GM18520 (cell line): ENCODE results near the gene TRERF1.

Experiments used
- ATAC-seq: cut with Tn5 transposase; IDR thresholded peaks from one replicate; pipeline ENCODE4 v1.9.1; 2021; ENCODE audit not compliant: unreplicated experiment

TRERF1 gene

DNA sequence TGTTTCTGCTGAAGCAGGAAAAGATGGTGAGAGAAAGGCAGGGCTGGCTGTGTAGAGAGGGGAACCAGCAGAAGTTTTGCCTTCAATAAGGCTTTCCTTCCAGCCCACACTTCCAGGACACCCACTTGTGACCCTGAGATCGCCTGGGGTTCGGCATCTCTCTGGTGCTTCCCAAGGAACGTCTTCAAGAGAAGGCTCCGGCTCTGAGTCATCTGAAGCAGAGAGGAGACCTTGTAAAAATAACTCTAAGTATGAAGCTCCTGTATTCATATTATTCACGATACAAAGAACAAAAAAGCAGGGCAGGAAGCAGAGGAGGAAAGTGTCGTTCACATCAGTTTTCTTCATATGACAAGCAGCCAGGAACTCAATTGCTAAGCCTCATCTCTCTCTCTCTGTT is 138.7 kb downstream of the TRERF1 start:
- ATAC-seq, result no peak

GRCh38 chr6:42307141-42307470 is 144.6 kb downstream of the TRERF1 start:
- ATAC-seq, result no peak

- ATAC-seq, result no peak
Measured at GRCh38 chr6:42306439-42307140, 145.1 kb downstream of the TRERF1 start.

GRCh38 chr6:42304053-42304712 is 147.5 kb downstream of the TRERF1 start:
- ATAC-seq, result no peak

- no peak for ATAC-seq
Measured at GRCh38 chr6:42302411-42302810, 149.3 kb downstream of the TRERF1 start.

DNA sequence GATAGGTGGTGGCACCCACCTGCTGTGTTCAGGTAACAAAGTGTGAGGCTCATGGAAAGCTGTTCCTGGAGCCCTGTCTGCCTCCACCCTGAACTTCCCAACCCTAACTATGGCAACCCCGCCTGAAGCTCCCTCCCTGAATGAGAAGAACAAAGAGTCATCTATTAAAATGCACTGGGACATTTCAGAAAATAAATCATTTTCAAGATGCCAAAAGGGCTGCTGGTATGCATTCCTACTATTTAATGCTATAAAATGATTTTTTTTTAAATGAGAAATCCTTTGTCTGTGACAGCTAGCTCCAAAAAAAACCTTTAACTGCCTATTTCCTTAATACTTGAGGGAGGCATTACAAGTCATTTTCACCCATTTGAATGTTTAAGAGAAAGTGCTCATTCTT is 149.7 kb downstream of the TRERF1 start:
- no peak for ATAC-seq

- no peak for ATAC-seq
Measured at GRCh38 chr6:42300701-42301100, 151.0 kb downstream of the TRERF1 start.

GRCh38 chr6:42300185-42300584 is 151.5 kb downstream of the TRERF1 start:
- no peak for ATAC-seq

GRCh38 chr6:42297661-42298060 is 154.1 kb downstream of the TRERF1 start:
- ATAC-seq, result no peak

DNA sequence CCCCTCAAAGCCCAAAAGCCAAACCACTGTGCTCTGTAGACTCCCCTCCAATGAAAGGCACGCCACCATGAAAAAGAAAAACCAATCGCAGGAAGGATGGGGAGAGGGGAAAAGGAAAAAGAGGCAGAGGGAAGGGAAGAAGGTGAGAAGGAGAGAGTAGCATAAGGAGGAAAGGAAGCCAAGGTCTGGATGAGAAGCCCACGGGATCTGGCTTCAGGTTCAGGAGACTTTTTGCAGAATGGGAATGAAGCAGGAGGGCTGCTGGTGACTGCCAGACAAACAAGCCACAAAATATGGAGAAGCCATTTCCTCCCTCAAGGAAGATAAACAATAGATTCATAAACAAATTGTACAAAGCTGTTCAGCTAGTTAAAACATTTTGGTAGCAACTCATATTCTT is 155.1 kb downstream of the TRERF1 start:
- ATAC-seq, result no peak

- ATAC-seq, result no peak
Measured at GRCh38 chr6:42295677-42296076, 156.0 kb downstream of the TRERF1 start.

- no peak for ATAC-seq
Measured at GRCh38 chr6:42295181-42295580, 156.5 kb downstream of the TRERF1 start.

GRCh38 chr6:42294759-42295158 is 157.0 kb downstream of the TRERF1 start:
- ATAC-seq, result no peak

- no peak for ATAC-seq
Measured at GRCh38 chr6:42293386-42293977, 158.2 kb downstream of the TRERF1 start.

GRCh38 chr6:42292004-42292740 is 159.6 kb downstream of the TRERF1 start:
- no peak for ATAC-seq

- ATAC-seq, result no peak
Measured at GRCh38 chr6:42287756-42288155, 164.0 kb downstream of the TRERF1 start.

DNA sequence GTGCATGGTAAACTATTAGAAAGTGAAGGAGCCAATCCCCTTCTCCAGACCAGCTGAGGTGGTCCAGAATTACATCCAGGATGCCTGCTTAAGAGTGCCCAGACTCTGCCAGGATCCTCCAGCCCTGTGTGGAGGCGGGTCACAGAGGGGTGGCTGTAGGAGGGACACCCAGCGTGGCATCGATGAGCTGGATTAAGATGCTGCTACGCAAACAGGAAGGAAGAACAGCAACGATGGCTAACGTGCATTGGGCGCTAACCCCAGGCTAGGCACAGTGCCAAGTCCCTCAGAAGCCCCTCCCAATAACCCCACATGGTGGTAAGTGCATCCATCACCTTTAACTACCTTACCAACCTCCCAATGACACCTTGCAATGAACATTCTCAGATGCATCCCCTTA is 170.2 kb downstream of the TRERF1 start:
- ATAC-seq, result no peak

- no peak for ATAC-seq
Measured at GRCh38 chr6:42280966-42281533, 170.7 kb downstream of the TRERF1 start.

- ATAC-seq, result no peak
Measured at GRCh38 chr6:42279966-42280629, 171.6 kb downstream of the TRERF1 start.

DNA sequence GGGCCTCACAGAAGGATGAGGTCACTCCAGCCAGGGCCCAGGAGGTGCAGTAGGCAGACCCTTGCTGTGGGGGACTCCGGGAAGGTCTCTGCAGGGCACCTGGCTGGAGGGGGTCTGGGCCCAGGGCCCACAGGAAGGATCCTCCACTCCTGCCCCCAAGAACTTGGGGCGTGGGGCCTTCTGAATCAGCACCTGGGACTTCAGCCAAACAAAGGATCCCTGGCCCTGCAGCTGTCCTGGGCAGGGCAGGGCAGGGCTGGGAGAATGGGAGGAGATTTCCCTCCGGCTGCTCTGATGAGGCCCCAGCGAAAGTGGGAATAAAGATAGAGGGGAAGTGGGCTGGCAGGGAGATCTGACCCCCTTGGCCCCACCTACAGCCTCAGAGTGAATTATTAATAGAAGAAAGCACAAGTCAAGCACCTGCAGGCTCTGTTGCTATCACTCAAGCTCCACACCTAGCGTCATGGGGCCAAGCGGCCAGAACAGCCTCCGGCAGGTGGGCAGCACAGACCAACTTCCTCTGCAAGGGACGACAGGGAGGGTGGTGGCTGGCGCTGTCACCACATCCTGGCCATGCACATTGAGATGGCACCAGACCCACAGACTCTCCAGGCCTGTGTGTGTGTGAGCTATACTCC is 172.5 kb downstream of the TRERF1 start:
- no peak for ATAC-seq
